Erythroblast (primary cell): ENCODE measurements around the gene MTA2.

ENCODE experiments used
- GATA1 ChIP-seq: IDR thresholded peaks from 2 replicates; pipeline ENCODE4 v1.6.1; 2011; ENCODE audit warnings: low read depth, mild to moderate bottlenecking, control low read depth, low read length, moderate library complexity
- POLR2A ChIP-seq: IDR thresholded peaks from 2 replicates; pipeline ENCODE4 v1.6.1; 2011; ENCODE audit warnings: mild to moderate bottlenecking, low read length

GRCh38 chr11:62613291-62613778 lies 11.7 kb upstream of the MTA2 start:
- TF ChIP-seq POLR2A = no peak
- TF ChIP-seq GATA1 = no peak
